H1 (cell line): ENCODE results near the gene CCSER2. TPM values are rescaled to one million over a fixed set of nuclear protein-coding genes. Genes with fewer than 3 reads are reported as not detected.

ENCODE experiments used
- ATF3 ChIP-seq: IDR thresholded peaks from 2 replicates; pipeline ENCODE4 v1.6.1; 2011; ENCODE audit warnings: low read depth, mild to moderate bottlenecking, low read length; ENCODE audit not compliant: insufficient read depth
- BRCA1 ChIP-seq: IDR thresholded peaks from 2 replicates; pipeline ENCODE4 v1.6.1; 2012; ENCODE audit warnings: low read depth, low read length, improper control_type of control experiment
- CHD7 ChIP-seq: fragments of 300-600 bp; sonication (generic); IDR thresholded peaks from 2 replicates; pipeline ENCODE4 v1.7.1; 2012; ENCODE audit warnings: low read length, moderate library complexity, mild to moderate bottlenecking, inconsistent platforms; ENCODE audit not compliant: insufficient replicate concordance
- EP300 ChIP-seq, 2 experiments: IDR thresholded peaks; 1 replicate in 1 of 2; 2 replicates in 1 of 2; pipeline ENCODE4 v1.6.1; 2011 to 2012; ENCODE audit warnings: low read depth in 2 of 2, low read length in 2 of 2, mild to moderate bottlenecking in 2 of 2, borderline replicate concordance in 1 of 2, inconsistent platforms in 1 of 2, moderate library complexity in 1 of 2
- POLR2A ChIP-seq, 2 experiments: IDR thresholded peaks; 1 replicate in 1 of 2; 2 replicates in 1 of 2; pipeline ENCODE4 v1.6.1; 2011; ENCODE audit warnings: low read depth in 2 of 2, low read length in 2 of 2, mild to moderate bottlenecking in 2 of 2; ENCODE audit errors: control extremely low read depth in 1 of 2
- POLR2AphosphoS5 ChIP-seq: IDR thresholded peaks from 2 replicates; pipeline ENCODE4 v1.6.1; 2011; ENCODE audit warnings: low read depth, low read length
- SIX5 ChIP-seq: IDR thresholded peaks from 2 replicates; pipeline ENCODE4 v1.6.1; 2011; ENCODE audit warnings: mild to moderate bottlenecking, low read depth, low read length
- TAF7 ChIP-seq: optimal IDR thresholded peaks from 2 replicates; pipeline ENCODE3; 2011; ENCODE audit warnings: low read depth, mild to moderate bottlenecking, inconsistent platforms, low read length, moderate library complexity, borderline replicate concordance
- USF2 ChIP-seq: IDR thresholded peaks from 2 replicates; pipeline ENCODE4 v1.6.1; 2011; ENCODE audit warnings: low read length, improper control_type of control experiment
- polyA plus RNA-seq, 7 experiments: library from polyadenylated mRNA; depleted of rRNA in 3 of 7; stranded (reverse) in 5 of 7; unstranded in 2 of 7; fragments of >200 nt in 5 of 7; fragments of 200-250 nt in 2 of 7; gene quantifications; 1 replicate in 5 of 7; 2 replicates in 1 of 7; 4 replicates in 1 of 7; pipeline versions ENCODE4 v1.2.1 to v1.2.3, GENCODE V29; 2011 to 2013; ENCODE audit warnings: missing spikeins in 2 of 7, mixed read lengths in 2 of 7
- total RNA-seq: library from RNA; stranded (reverse); fragmentation: NEBNext Ultra II Directional; extraction: Animal tissue kit (Norgen Biotek cat#: 25700); gene quantifications from 2 replicates; pipeline ENCODE4 v1.2.1, GENCODE V29; 2021

CCSER2 gene
- total and polyA plus RNA-seq, 2 of the 8 experiments (the other 6 are each of a cell fraction or from before 2014, with no cell fraction given) = 6.9 to 30.5 TPM

GRCh38 chr10:84353052-84353803 is 24.8 kb downstream of the CCSER2 start (continued):
- TF ChIP-seq CHD7 = no peak
- TF ChIP-seq POLR2A (IDR thresholded peaks at IDR 0.05; ENCODE audit: control extremely low read depth in 1 of 2, low read depth in 2 of 2, low read length in 2 of 2) = no peak
- no peak for TF ChIP-seq SIX5
- TF ChIP-seq BRCA1 = no peak
- TF ChIP-seq TAF7 = no peak
- TF ChIP-seq ATF3 = no peak
- no peak for TF ChIP-seq POLR2AphosphoS5
- TF ChIP-seq EP300 (IDR thresholded peaks at IDR 0.05; ENCODE audit: borderline replicate concordance in 1 of 2, low read depth in 2 of 2, low read length in 2 of 2) = no peak
- no peak for TF ChIP-seq USF2
